K562 (cell line): Measurements from ENCODE around the gene FOSL1. TPM values are rescaled to one million over a fixed set of nuclear protein-coding genes. Genes with fewer than 3 reads are reported as not detected.

ENCODE experiments used
- CBFA2T2 ChIP-seq: fragments of 450-650 bp; conservative IDR thresholded peaks from 2 replicates; pipeline ENCODE4 v1.6.1; 2017; ENCODE audit warnings: mild to moderate bottlenecking
- CHCHD3 ChIP-seq: fragments of 250-450 bp; sonication (Bioruptor Pico); IDR thresholded peaks from 2 replicates; pipeline ENCODE4 v2.1.2; 2022; ENCODE audit warnings: mild to moderate bottlenecking
- DLX4 ChIP-seq: fragments of 250-450 bp; sonication (Bioruptor Pico); IDR thresholded peaks from 2 replicates; pipeline ENCODE4 v1.6.1; 2021; ENCODE audit warnings: mild to moderate bottlenecking
- FOXA1 ChIP-seq: fragments of 450-650 bp; IDR thresholded peaks from 2 replicates; pipeline ENCODE4 v1.6.1; 2016; ENCODE audit warnings: mild to moderate bottlenecking, borderline replicate concordance
- HNRNPLL ChIP-seq: fragments of 200-400 bp; formaldehyde crosslinking; IDR thresholded peaks from 2 replicates; pipeline ENCODE4 v1.6.1; 2017; ENCODE audit warnings: low read length, low read depth, mild to moderate bottlenecking; ENCODE audit not compliant: poor library complexity, severe bottlenecking
- NCOA4 ChIP-seq: fragments of 450-650 bp; IDR thresholded peaks from 2 replicates; pipeline ENCODE4 v1.6.1; 2018; ENCODE audit warnings: mild to moderate bottlenecking; ENCODE audit not compliant: partially characterized antibody
- NR1H2 ChIP-seq: sonication (generic); formaldehyde crosslinking; IDR thresholded peaks from 2 replicates; pipeline ENCODE4 v1.4.0; 2020; ENCODE audit warnings: mild to moderate bottlenecking, missing genetic modification reagents
- ZNF184 ChIP-seq: sonication (generic); formaldehyde crosslinking; IDR thresholded peaks from 2 replicates; pipeline ENCODE4 v1.5.0; 2020; ENCODE audit warnings: missing genetic modification reagents
- ZNF316 ChIP-seq: fragments of 450-650 bp; IDR thresholded peaks from 2 replicates; pipeline ENCODE4 v1.6.1; 2016
- ZNF551 ChIP-seq: fragments of 250-450 bp; sonication (Bioruptor Pico); IDR thresholded peaks from 2 replicates; pipeline ENCODE4 v1.5.0; 2021; ENCODE audit warnings: mild to moderate bottlenecking, moderate library complexity
- ZNF584 ChIP-seq: fragments of 200-800 bp; sonication (Bioruptor generic); IDR thresholded peaks from 2 replicates; pipeline ENCODE4 v1.6.1; 2016; ENCODE audit warnings: low read depth, mild to moderate bottlenecking, missing genetic modification characterization, missing compliant biosample characterization
- ZNF75A ChIP-seq: fragments of 450-650 bp; formaldehyde crosslinking; IDR thresholded peaks from 2 replicates; pipeline ENCODE4 v1.4.0; 2020; ENCODE audit warnings: mild to moderate bottlenecking
- ZNF778 ChIP-seq: fragments of 450-650 bp; formaldehyde crosslinking; IDR thresholded peaks from 2 replicates; pipeline ENCODE4 v1.4.0; 2020; ENCODE audit warnings: mild to moderate bottlenecking, moderate library complexity
- polyA plus RNA-seq, 8 experiments: library from polyadenylated mRNA; depleted of rRNA in 4 of 8; stranded (reverse) in 5 of 8; unstranded in 3 of 8; fragments of >200 nt; fragmentation: Nextera tagmentation in 2 of 8; fragmentation: Illumina TruSeq in 1 of 8; extraction: Ambion mirVana in 2 of 8; extraction: Trizol in 1 of 8; gene quantifications; 2 replicates each; pipeline versions ENCODE4 v1.2.1 to v1.2.3, GENCODE V29; 2011 to 2014; ENCODE audit warnings: inconsistent platforms in 1 of 8, missing spikeins in 1 of 8
- total RNA-seq, 7 experiments: library from RNA; depleted of rRNA in 6 of 7; stranded (reverse); fragments of >200 nt in 6 of 7; fragmentation: Illumina TruSeq in 2 of 7; extraction: Trizol in 2 of 7; gene quantifications; 2 replicates each; pipeline versions ENCODE4 v1.2.1 to v1.2.3, GENCODE V29; 2011 to 2021; ENCODE audit warnings: low replicate concordance in 1 of 7
- TF ChIP-seq, protein P1 (sequence below): fragments of 450-650 bp; IDR thresholded peaks from 2 replicates; pipeline ENCODE4 v1.6.1; 2016; ENCODE audit warnings: mild to moderate bottlenecking, moderate library complexity
- TF ChIP-seq, protein P2 (sequence below): fragments of 250-450 bp; sonication (Bioruptor Pico); IDR thresholded peaks from 2 replicates; pipeline ENCODE4 v1.8.0; 2022; ENCODE audit warnings: inconsistent platforms, mild to moderate bottlenecking, moderate library complexity, borderline replicate concordance

The FOSL1 gene
- total and polyA plus RNA-seq, 9 of the 15 experiments (the other 6 are each of a cell fraction or from before 2014, with no cell fraction given) = 3.5 to 39.6 (median 10.0) TPM

DNA sequence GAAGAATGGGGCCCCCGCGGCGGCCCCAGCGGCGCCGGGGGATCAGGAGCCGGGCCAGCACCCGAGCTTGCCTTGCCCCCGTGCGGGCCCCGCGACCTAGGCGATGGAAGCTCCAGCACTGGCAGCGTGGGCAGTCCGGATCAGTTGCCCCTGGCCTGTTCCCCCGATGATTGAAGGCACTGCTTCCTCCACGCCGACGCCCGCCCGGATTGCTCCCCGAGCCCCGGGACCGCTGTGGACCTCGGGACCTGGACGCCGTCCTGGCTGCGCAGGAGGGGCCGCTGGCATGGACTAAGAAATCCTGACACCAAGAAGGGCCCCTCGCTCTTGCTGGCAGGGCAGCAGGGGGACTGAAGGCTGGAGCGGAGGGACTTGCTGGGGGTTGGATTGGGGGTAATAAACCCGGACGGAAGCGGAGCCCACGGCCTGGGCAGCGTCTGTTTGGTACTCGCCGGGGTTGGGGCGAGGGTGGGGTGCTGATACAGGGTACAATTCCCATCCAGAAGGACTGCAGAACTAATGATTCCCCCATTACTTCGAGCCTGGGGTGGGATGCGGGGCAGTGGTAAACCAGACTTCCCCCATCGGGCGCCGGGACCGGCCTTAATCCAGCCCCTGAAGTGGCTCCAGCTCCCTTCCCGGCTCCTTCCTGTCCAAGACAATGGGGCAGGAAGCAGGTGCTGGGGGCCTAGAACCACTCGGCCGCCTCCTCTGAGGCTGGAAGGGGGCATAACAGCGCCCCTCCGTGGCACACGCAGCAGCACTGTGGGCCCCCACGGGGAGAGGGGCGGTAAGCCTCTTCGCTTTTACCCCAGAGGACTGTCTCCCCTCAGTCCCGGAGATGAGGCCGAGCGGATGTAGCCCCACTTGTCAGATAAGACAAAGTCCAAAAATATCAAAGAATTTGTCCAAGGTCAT, 8.7 kb downstream of the FOSL1 start (continued):
- TF ChIP-seq, protein P1, sequence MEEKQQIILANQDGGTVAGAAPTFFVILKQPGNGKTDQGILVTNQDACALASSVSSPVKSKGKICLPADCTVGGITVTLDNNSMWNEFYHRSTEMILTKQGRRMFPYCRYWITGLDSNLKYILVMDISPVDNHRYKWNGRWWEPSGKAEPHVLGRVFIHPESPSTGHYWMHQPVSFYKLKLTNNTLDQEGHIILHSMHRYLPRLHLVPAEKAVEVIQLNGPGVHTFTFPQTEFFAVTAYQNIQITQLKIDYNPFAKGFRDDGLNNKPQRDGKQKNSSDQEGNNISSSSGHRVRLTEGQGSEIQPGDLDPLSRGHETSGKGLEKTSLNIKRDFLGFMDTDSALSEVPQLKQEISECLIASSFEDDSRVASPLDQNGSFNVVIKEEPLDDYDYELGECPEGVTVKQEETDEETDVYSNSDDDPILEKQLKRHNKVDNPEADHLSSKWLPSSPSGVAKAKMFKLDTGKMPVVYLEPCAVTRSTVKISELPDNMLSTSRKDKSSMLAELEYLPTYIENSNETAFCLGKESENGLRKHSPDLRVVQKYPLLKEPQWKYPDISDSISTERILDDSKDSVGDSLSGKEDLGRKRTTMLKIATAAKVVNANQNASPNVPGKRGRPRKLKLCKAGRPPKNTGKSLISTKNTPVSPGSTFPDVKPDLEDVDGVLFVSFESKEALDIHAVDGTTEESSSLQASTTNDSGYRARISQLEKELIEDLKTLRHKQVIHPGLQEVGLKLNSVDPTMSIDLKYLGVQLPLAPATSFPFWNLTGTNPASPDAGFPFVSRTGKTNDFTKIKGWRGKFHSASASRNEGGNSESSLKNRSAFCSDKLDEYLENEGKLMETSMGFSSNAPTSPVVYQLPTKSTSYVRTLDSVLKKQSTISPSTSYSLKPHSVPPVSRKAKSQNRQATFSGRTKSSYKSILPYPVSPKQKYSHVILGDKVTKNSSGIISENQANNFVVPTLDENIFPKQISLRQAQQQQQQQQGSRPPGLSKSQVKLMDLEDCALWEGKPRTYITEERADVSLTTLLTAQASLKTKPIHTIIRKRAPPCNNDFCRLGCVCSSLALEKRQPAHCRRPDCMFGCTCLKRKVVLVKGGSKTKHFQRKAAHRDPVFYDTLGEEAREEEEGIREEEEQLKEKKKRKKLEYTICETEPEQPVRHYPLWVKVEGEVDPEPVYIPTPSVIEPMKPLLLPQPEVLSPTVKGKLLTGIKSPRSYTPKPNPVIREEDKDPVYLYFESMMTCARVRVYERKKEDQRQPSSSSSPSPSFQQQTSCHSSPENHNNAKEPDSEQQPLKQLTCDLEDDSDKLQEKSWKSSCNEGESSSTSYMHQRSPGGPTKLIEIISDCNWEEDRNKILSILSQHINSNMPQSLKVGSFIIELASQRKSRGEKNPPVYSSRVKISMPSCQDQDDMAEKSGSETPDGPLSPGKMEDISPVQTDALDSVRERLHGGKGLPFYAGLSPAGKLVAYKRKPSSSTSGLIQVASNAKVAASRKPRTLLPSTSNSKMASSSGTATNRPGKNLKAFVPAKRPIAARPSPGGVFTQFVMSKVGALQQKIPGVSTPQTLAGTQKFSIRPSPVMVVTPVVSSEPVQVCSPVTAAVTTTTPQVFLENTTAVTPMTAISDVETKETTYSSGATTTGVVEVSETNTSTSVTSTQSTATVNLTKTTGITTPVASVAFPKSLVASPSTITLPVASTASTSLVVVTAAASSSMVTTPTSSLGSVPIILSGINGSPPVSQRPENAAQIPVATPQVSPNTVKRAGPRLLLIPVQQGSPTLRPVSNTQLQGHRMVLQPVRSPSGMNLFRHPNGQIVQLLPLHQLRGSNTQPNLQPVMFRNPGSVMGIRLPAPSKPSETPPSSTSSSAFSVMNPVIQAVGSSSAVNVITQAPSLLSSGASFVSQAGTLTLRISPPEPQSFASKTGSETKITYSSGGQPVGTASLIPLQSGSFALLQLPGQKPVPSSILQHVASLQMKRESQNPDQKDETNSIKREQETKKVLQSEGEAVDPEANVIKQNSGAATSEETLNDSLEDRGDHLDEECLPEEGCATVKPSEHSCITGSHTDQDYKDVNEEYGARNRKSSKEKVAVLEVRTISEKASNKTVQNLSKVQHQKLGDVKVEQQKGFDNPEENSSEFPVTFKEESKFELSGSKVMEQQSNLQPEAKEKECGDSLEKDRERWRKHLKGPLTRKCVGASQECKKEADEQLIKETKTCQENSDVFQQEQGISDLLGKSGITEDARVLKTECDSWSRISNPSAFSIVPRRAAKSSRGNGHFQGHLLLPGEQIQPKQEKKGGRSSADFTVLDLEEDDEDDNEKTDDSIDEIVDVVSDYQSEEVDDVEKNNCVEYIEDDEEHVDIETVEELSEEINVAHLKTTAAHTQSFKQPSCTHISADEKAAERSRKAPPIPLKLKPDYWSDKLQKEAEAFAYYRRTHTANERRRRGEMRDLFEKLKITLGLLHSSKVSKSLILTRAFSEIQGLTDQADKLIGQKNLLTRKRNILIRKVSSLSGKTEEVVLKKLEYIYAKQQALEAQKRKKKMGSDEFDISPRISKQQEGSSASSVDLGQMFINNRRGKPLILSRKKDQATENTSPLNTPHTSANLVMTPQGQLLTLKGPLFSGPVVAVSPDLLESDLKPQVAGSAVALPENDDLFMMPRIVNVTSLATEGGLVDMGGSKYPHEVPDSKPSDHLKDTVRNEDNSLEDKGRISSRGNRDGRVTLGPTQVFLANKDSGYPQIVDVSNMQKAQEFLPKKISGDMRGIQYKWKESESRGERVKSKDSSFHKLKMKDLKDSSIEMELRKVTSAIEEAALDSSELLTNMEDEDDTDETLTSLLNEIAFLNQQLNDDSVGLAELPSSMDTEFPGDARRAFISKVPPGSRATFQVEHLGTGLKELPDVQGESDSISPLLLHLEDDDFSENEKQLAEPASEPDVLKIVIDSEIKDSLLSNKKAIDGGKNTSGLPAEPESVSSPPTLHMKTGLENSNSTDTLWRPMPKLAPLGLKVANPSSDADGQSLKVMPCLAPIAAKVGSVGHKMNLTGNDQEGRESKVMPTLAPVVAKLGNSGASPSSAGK = no peak
- TF ChIP-seq CBFA2T2 = no peak
- no peak for TF ChIP-seq NCOA4
- TF ChIP-seq, protein P2, sequence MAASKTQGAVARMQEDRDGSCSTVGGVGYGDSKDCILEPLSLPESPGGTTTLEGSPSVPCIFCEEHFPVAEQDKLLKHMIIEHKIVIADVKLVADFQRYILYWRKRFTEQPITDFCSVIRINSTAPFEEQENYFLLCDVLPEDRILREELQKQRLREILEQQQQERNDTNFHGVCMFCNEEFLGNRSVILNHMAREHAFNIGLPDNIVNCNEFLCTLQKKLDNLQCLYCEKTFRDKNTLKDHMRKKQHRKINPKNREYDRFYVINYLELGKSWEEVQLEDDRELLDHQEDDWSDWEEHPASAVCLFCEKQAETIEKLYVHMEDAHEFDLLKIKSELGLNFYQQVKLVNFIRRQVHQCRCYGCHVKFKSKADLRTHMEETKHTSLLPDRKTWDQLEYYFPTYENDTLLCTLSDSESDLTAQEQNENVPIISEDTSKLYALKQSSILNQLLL (CRISPR knock-in tag) = no peak
- TF ChIP-seq ZNF778 (CRISPR knock-in tag) = no peak
- no peak for TF ChIP-seq HNRNPLL
- TF ChIP-seq ZNF316 = no peak
- no peak for TF ChIP-seq CHCHD3 (CRISPR knock-in tag)
- no peak for TF ChIP-seq ZNF584 (CRISPR knock-in tag)
- TF ChIP-seq DLX4 (CRISPR knock-in tag) = no peak
- TF ChIP-seq FOXA1 = no peak
- TF ChIP-seq ZNF184 = no peak
- TF ChIP-seq ZNF551 (CRISPR knock-in tag) = no peak
- TF ChIP-seq ZNF75A (CRISPR knock-in tag) = no peak
- TF ChIP-seq NR1H2 (CRISPR knock-in tag) = no peak
